A172 (cell line): ENCODE data around the gene PAX2. TPM values are rescaled to one million over a fixed set of nuclear protein-coding genes. Genes with fewer than 3 reads are reported as not detected.

Source experiments
- DNase-seq: peaks from one replicate; pipeline ENCODE4 v3.0.0-alpha.2; 2015; ENCODE audit warnings: low spot score
- total RNA-seq: library from RNA; depleted of rRNA; stranded (reverse); fragments of >200 nt; shearing (Covaris generic); gene quantifications from 2 replicates; pipeline ENCODE4 v1.2.3, GENCODE V29; 2014; rRNA removed

PAX2 gene
- total RNA-seq, 1 experiment from 2014 or later: not detected

GRCh38 chr10:100876585-100877460, 131.4 kb downstream of the PAX2 start:
- no peak for DNase-seq

GRCh38 chr10:100877461-100877850, 132.1 kb downstream of the PAX2 start:
- no peak for DNase-seq

- peak; percentile 88 for DNase-seq
These were observed 133.0 kb downstream of the PAX2 start for GRCh38 chr10:100878291-100878910.

Other genes with a start within 250 kb of the PAX2 start
- gene SEC31B, start 225.7 kb upstream of the PAX2 start, total RNA-seq: 1.4 TPM in 2 replicates
- gene NDUFB8, start 215.7 kb upstream of the PAX2 start, total RNA-seq: 152 and 197 TPM in 2 replicates
- 6.2 and 10.1 TPM in 2 replicates for gene HIF1AN, start 209.6 kb upstream of the PAX2 start, total RNA-seq
- gene SLF2, start 167.4 kb downstream of the PAX2 start, total RNA-seq: 42.4 and 50.0 TPM in 2 replicates
- 0.05 TPM in 1 of 2 replicates, not detected in the other for gene SEMA4G, start 223.9 kb downstream of the PAX2 start, total RNA-seq
- gene MRPL43, start 241.9 kb downstream of the PAX2 start, total RNA-seq: 92.5 and 118 TPM in 2 replicates
- 6.4 and 25.1 TPM in 2 replicates for gene TWNK, start 242.0 kb downstream of the PAX2 start, total RNA-seq